ENCODE measurements around the gene CDX1. TPM values are rescaled to one million over a fixed set of nuclear protein-coding genes. Genes with fewer than 3 reads are reported as not detected.
A peak's percentile ranks its signal among the peaks of the same experiment; 100 is the strongest.

The CDX1 gene
- total RNA-seq, 1 experiment from 2014 or later: not detected

- no TSS peak for BruUV-seq (replicated peaks)
Measured at GRCh38 chr5:150142959-150143349, 23.6 kb upstream of the CDX1 start.

GRCh38 chr5:150143350-150144245, 23.0 kb upstream of the CDX1 start:
- no peak overlapping the region for H3K4me3 Mint-ChIP-seq (ENCODE audit: low read depth, unreplicated experiment)

More at GRCh38 chr5:150142959-150143349, 23.6 kb upstream of the CDX1 start:
- no peak for DNase-seq
- Mint-ChIP-seq H3K27me3 (ENCODE audit: unreplicated experiment) (peaks cover 40% of the 10 kb centered on the region), H3K9me3 (ENCODE audit: low read depth, unreplicated experiment) (no peaks in the 10 kb centered on the region), H3K4me1 (ENCODE audit: low read depth, unreplicated experiment) (peaks cover 8% of the 10 kb centered on the region), H3K27ac (ENCODE audit: unreplicated experiment) (no peak overlapping the region), H3K36me3 (ENCODE audit: insufficient read depth, unreplicated experiment) (peaks cover 5% of the 10 kb centered on the region), H3K4me3 (ENCODE audit: low read depth, unreplicated experiment) (no peak overlapping the region)
- CTCF ChIA-PET: no interaction called here
- intact Hi-C loops (cut with micrococcal nuclease; ENCODE audit: unreplicated experiment): no loop called here
- TF ChIP-seq CTCF (IDR thresholded peaks at IDR 0.05; ENCODE audit: unreplicated experiment): no peak

GRCh38 chr5:150144246-150144801, 22.3 kb upstream of the CDX1 start:
- CTCF ChIA-PET: interaction anchor here (0.6 kb wide), 1 partner anchor 77 kb away, joined by 3 read pairs; no protein-coding TSS in a partner anchor
- intact Hi-C loops (cut with micrococcal nuclease; ENCODE audit: unreplicated experiment): no loop called here
- Mint-ChIP-seq H3K4me1 (ENCODE audit: low read depth, unreplicated experiment) (peaks cover 8% of the 10 kb centered on the region), H3K36me3 (ENCODE audit: insufficient read depth, unreplicated experiment) (peaks cover 5% of the 10 kb centered on the region), H3K27me3 (ENCODE audit: unreplicated experiment) (peaks cover 43% of the 10 kb centered on the region), H3K27ac (ENCODE audit: unreplicated experiment) (no peak overlapping the region), H3K9me3 (ENCODE audit: low read depth, unreplicated experiment) (no peaks in the 10 kb centered on the region), H3K4me3 (ENCODE audit: low read depth, unreplicated experiment) (no peak overlapping the region)
- DNase-seq: no peak
- no peak for TF ChIP-seq CTCF (IDR thresholded peaks at IDR 0.05; ENCODE audit: unreplicated experiment)
- no TSS peak for BruUV-seq (replicated peaks)

More at GRCh38 chr5:150143350-150144245, 23.0 kb upstream of the CDX1 start:
- no peaks in the 10 kb centered on the region for H3K9me3 Mint-ChIP-seq (ENCODE audit: low read depth, unreplicated experiment)
- H3K4me1 Mint-ChIP-seq (ENCODE audit: low read depth, unreplicated experiment): peaks cover 8% of the 10 kb centered on the region
- no peak overlapping the region for H3K27ac Mint-ChIP-seq (ENCODE audit: unreplicated experiment)
- H3K36me3 Mint-ChIP-seq (ENCODE audit: insufficient read depth, unreplicated experiment): peaks cover 5% of the 10 kb centered on the region
- intact Hi-C loops (cut with micrococcal nuclease; ENCODE audit: unreplicated experiment): no loop called here
- CTCF ChIA-PET: interaction anchor here (0.6 kb wide), 1 partner anchor 78 kb away, joined by 3 read pairs; no protein-coding TSS in a partner anchor
- BruUV-seq (replicated peaks): no TSS peak
- DNase-seq: peak; percentile 20
- H3K27me3 Mint-ChIP-seq (ENCODE audit: unreplicated experiment): peaks cover 40% of the 10 kb centered on the region
- TF ChIP-seq CTCF (IDR thresholded peaks at IDR 0.05; ENCODE audit: unreplicated experiment): no peak

GRCh38 chr5:150144879-150145278, 21.7 kb upstream of the CDX1 start:
- no peaks in the 10 kb centered on the region for H3K9me3 Mint-ChIP-seq (ENCODE audit: low read depth, unreplicated experiment)
- H3K4me1 Mint-ChIP-seq (ENCODE audit: low read depth, unreplicated experiment): peaks cover 8% of the 10 kb centered on the region
- DNase-seq: no peak
- TF ChIP-seq CTCF (IDR thresholded peaks at IDR 0.05; ENCODE audit: unreplicated experiment): no peak
- intact Hi-C loops (cut with micrococcal nuclease; ENCODE audit: unreplicated experiment): no loop called here
- no peak overlapping the region for H3K4me3 Mint-ChIP-seq (ENCODE audit: low read depth, unreplicated experiment)
- peaks cover 44% of the 10 kb centered on the region for H3K27me3 Mint-ChIP-seq (ENCODE audit: unreplicated experiment)
- no TSS peak for BruUV-seq (replicated peaks)
- CTCF ChIA-PET: interaction anchor here (0.6 to 1.4 kb wide), 2 partner anchors 10 to 180 kb away, joined by 3 to 6 read pairs; no protein-coding TSS in a partner anchor
- peaks cover 5% of the 10 kb centered on the region for H3K36me3 Mint-ChIP-seq (ENCODE audit: insufficient read depth, unreplicated experiment)
- H3K27ac Mint-ChIP-seq (ENCODE audit: unreplicated experiment): no peak overlapping the region
